Measurements from ENCODE around the gene FARP2. TPM values are rescaled to one million over a fixed set of nuclear protein-coding genes. Genes with fewer than 3 reads are reported as not detected.

FARP2 gene
- total and polyA plus RNA-seq, 2 of the 13 experiments (the other 11 are each of a cell fraction or from before 2014, with no cell fraction given) = 28.0 to 45.4 TPM

DNA sequence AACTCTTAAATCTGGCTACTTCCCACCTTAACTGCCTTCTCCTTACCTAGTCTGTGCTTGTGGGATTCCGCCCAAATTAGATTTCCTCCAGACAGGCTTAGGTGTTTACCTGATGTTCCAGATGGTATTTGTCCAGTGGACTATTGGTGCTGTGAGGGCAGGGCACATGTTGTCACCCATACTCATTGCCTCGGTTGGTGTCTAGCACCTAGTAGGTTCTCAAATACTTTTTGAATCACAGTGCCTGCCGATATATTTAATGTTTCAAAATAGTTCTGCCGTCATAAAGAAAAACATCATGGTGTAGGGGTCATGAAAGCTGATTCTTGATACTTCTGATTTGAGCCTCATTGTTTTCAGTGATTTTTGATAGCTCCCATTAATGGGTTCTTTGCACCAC lies 39.3 kb upstream of the FARP2 start (continued):
- TF ChIP-seq ZNF589 (CRISPR knock-in tag; conservative IDR thresholded peaks at IDR 0.05) = no peak
- TF ChIP-seq NBN (conservative IDR thresholded peaks at IDR 0.05) = no peak
- TF ChIP-seq SRSF4 (IDR thresholded peaks at IDR 0.05; ENCODE audit: low read depth, low read length, poor library complexity, severe bottlenecking) = no peak
- no peak for TF ChIP-seq ZFP90 (CRISPR knock-in tag; IDR thresholded peaks at IDR 0.05; ENCODE audit: borderline replicate concordance)
- TF ChIP-seq ZXDC (CRISPR knock-in tag; IDR thresholded peaks at IDR 0.05) = no peak
- no peak for TF ChIP-seq ZNF784 (CRISPR knock-in tag; IDR thresholded peaks at IDR 0.05; ENCODE audit: borderline replicate concordance)
- no peak for TF ChIP-seq RBAK (CRISPR knock-in tag; IDR thresholded peaks at IDR 0.05)
- no peak for TF ChIP-seq ATM (IDR thresholded peaks at IDR 0.05; ENCODE audit: borderline replicate concordance)
- no peak for TF ChIP-seq ZSCAN12 (CRISPR knock-in tag; IDR thresholded peaks at IDR 0.05)
- no peak for TF ChIP-seq CAMTA2 (CRISPR knock-in tag; IDR thresholded peaks at IDR 0.05; ENCODE audit: borderline replicate concordance)
- no peak for TF ChIP-seq RNF2 (conservative IDR thresholded peaks at IDR 0.05; ENCODE audit: low read depth)
- no peak for TF ChIP-seq DPF2 (CRISPR knock-in tag; IDR thresholded peaks at IDR 0.05; ENCODE audit: borderline replicate concordance, low read depth)
- TF ChIP-seq KAT7 (CRISPR knock-in tag; IDR thresholded peaks at IDR 0.05; ENCODE audit: borderline replicate concordance) = peak; percentile 27; the same call in 1 of the 2 replicates
- TF ChIP-seq ZNF597 (CRISPR knock-in tag; IDR thresholded peaks at IDR 0.05) = no peak
- TF ChIP-seq HNRNPUL1 (IDR thresholded peaks at IDR 0.05; ENCODE audit: low read depth, low read length) = no peak
- no peak for TF ChIP-seq MTA1 (CRISPR knock-in tag; IDR thresholded peaks at IDR 0.05; ENCODE audit: borderline replicate concordance)
- no peak for TF ChIP-seq DMAP1 (CRISPR knock-in tag; IDR thresholded peaks at IDR 0.05)
- TF ChIP-seq, protein P1, sequence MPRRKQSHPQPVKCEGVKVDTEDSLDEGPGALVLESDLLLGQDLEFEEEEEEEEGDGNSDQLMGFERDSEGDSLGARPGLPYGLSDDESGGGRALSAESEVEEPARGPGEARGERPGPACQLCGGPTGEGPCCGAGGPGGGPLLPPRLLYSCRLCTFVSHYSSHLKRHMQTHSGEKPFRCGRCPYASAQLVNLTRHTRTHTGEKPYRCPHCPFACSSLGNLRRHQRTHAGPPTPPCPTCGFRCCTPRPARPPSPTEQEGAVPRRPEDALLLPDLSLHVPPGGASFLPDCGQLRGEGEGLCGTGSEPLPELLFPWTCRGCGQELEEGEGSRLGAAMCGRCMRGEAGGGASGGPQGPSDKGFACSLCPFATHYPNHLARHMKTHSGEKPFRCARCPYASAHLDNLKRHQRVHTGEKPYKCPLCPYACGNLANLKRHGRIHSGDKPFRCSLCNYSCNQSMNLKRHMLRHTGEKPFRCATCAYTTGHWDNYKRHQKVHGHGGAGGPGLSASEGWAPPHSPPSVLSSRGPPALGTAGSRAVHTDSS (CRISPR knock-in tag; conservative IDR thresholded peaks at IDR 0.05) = no peak
- TF ChIP-seq CENPT (CRISPR knock-in tag; IDR thresholded peaks at IDR 0.05; ENCODE audit: low read depth) = no peak
- no peak for TF ChIP-seq KLF11 (CRISPR knock-in tag; IDR thresholded peaks at IDR 0.05)
- TF ChIP-seq SUZ12 (IDR thresholded peaks at IDR 0.05; ENCODE audit: low read depth, low read length) = no peak
- TF ChIP-seq NR2C2 (CRISPR knock-in tag; IDR thresholded peaks at IDR 0.05; ENCODE audit: borderline replicate concordance) = no peak
- TF ChIP-seq PHF8 (CRISPR knock-in tag; IDR thresholded peaks at IDR 0.05) = no peak
- TF ChIP-seq ZNF337 (CRISPR knock-in tag; IDR thresholded peaks at IDR 0.05; ENCODE audit: borderline replicate concordance, low read depth) = no peak
- 0 out of 2 replicates have a peak, but pooled peaks have one; percentile 35 for TF ChIP-seq SNAPC2 (CRISPR knock-in tag; IDR thresholded peaks at IDR 0.05)
- TF ChIP-seq HES4 (CRISPR knock-in tag; IDR thresholded peaks at IDR 0.05; ENCODE audit: borderline replicate concordance) = no peak
- no peak for TF ChIP-seq KDM4B (CRISPR knock-in tag; IDR thresholded peaks at IDR 0.05)
- TF ChIP-seq YEATS4 (CRISPR knock-in tag; IDR thresholded peaks at IDR 0.05; ENCODE audit: borderline replicate concordance) = no peak

Measured in HepG2 (cell line).